ENCODE data around the gene SMIM29. TPM values are rescaled to one million over a fixed set of nuclear protein-coding genes. Genes with fewer than 3 reads are reported as not detected.

SMIM29 gene
- total RNA-seq, 1 donor from 2014 or later = 9.2 TPM

DNA sequence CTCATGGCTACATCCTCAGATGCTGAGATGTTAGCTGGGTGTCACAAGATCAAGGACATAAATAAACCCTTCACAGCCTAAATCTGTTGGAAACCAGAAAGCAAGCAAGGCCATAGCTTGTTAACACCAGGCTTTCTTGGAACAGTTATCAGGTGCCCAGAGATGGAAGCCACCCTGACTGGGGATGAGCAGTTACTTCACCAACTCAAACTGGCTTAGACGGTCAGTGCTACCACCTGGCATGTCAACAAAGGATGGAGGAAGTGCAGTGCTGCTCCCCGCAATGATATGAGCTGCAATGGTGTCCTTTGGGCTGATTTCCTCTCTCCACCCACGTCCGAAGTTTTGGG, 28.9 kb upstream of the SMIM29 start:
- Histone ChIP-seq H3K36me3 (peaks cover 0 to 4% of the 10 kb centered on the region in 2 donors), H3K27ac (no peak overlapping the region), H3K27me3 (no peaks in the 10 kb centered on the region), H3K9me3 (no peaks in the 10 kb centered on the region), H3K4me3 (no peak overlapping the region), H3K4me1 (no peaks in the 10 kb centered on the region)
- TF ChIP-seq, protein P1, sequence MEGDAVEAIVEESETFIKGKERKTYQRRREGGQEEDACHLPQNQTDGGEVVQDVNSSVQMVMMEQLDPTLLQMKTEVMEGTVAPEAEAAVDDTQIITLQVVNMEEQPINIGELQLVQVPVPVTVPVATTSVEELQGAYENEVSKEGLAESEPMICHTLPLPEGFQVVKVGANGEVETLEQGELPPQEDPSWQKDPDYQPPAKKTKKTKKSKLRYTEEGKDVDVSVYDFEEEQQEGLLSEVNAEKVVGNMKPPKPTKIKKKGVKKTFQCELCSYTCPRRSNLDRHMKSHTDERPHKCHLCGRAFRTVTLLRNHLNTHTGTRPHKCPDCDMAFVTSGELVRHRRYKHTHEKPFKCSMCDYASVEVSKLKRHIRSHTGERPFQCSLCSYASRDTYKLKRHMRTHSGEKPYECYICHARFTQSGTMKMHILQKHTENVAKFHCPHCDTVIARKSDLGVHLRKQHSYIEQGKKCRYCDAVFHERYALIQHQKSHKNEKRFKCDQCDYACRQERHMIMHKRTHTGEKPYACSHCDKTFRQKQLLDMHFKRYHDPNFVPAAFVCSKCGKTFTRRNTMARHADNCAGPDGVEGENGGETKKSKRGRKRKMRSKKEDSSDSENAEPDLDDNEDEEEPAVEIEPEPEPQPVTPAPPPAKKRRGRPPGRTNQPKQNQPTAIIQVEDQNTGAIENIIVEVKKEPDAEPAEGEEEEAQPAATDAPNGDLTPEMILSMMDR (IDR thresholded peaks at IDR 0.05) = no peak
- intact Hi-C loops (cut with DNase I) = no loop called here
- no peak for DNase-seq (ENCODE audit: low spot score in 2 of 2)

- TF ChIP-seq, protein P1 (IDR thresholded peaks at IDR 0.05) = no peak
Measured at GRCh38 chr6:34276881-34277762, 28.3 kb upstream of the SMIM29 start.

DNA sequence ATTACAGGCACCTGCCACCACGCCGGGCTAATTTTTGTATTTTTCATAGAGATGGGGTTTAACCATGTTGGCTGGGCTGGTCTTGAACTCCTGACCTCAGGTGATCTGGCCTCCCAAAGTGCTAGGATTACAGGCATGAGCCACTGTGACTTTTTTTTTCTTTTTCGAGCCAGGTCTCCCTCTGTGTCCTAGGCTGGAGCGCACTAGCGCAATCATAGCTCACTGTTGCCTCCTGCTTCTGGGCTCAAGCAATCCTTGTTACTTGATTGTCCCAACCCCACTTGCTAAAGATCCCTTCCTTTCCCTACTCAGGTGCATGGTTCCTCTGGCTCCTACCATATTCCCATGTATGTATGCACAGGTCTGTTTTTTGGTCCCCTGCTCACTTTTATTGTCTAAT, 27.4 kb upstream of the SMIM29 start:
- Histone ChIP-seq H3K36me3 (peaks cover 0 to 4% of the 10 kb centered on the region in 2 donors), H3K27ac (no peak overlapping the region), H3K4me3 (no peak overlapping the region), H3K9me3 (no peaks in the 10 kb centered on the region), H3K4me1 (no peaks in the 10 kb centered on the region), H3K27me3 (no peaks in the 10 kb centered on the region)
- TF ChIP-seq, protein P1 (IDR thresholded peaks at IDR 0.05) = no peak
- peak in 1 of 2 donors; percentile 19 for DNase-seq (ENCODE audit: low spot score in 2 of 2)
- intact Hi-C loops (cut with DNase I) = no loop called here

More at GRCh38 chr6:34276881-34277762, 28.3 kb upstream of the SMIM29 start:
- DNase-seq (ENCODE audit: low spot score in 2 of 2) = peak in 1 of 2 donors; percentile 19
- no peaks in the 10 kb centered on the region for H3K9me3 ChIP-seq
- intact Hi-C loops (cut with DNase I) = no loop called here
- no peaks in the 10 kb centered on the region for H3K27me3 ChIP-seq
- no peak overlapping the region for H3K4me3 ChIP-seq
- peaks cover 0 to 4% of the 10 kb centered on the region in 2 donors for H3K36me3 ChIP-seq
- no peak overlapping the region for H3K27ac ChIP-seq
- no peaks in the 10 kb centered on the region for H3K4me1 ChIP-seq

GRCh38 chr6:34275128-34275804, 26.5 kb upstream of the SMIM29 start:
- no peak overlapping the region for H3K27ac ChIP-seq
- no peaks in the 10 kb centered on the region for H3K4me1 ChIP-seq
- intact Hi-C loops (cut with DNase I) = no loop called here
- H3K27me3 ChIP-seq = no peaks in the 10 kb centered on the region
- H3K9me3 ChIP-seq = no peaks in the 10 kb centered on the region
- TF ChIP-seq, protein P1 (IDR thresholded peaks at IDR 0.05) = no peak
- peaks cover 0 to 4% of the 10 kb centered on the region in 2 donors for H3K36me3 ChIP-seq
- no peak overlapping the region for H3K4me3 ChIP-seq
- no peak for DNase-seq (ENCODE audit: low spot score in 2 of 2)

DNA sequence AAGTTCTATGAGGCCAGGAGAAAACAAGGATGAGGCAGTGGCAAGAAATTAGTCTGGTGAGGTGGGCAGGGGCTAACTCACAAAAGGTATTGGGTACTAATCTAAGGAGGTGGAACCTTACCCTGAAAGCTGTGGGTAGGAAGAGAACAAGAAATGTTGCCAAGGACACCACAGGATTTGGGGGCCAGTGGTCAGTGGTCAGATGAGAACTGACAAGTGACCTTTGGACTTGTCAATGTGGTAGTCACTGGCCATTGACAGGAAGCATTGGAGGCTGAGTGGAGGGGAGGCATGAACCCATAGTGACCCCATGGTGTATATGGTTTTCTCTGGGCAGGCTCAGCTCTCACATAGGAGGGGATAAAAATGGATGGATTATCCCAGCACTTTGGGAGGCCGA, 25.3 kb upstream of the SMIM29 start:
- H3K27ac ChIP-seq = no peak overlapping the region
- no peaks in the 10 kb centered on the region for H3K9me3 ChIP-seq
- H3K4me1 ChIP-seq = no peaks in the 10 kb centered on the region
- no peak overlapping the region for H3K4me3 ChIP-seq
- H3K27me3 ChIP-seq = no peaks in the 10 kb centered on the region
- TF ChIP-seq, protein P1 (IDR thresholded peaks at IDR 0.05) = no peak
- intact Hi-C loops (cut with DNase I) = no loop called here
- DNase-seq (ENCODE audit: low spot score in 2 of 2) = no peak
- peaks cover 0 to 4% of the 10 kb centered on the region in 2 donors for H3K36me3 ChIP-seq

All from ascending aorta (tissue), 2 donors.